Hepatocyte (in vitro differentiated cells): ENCODE data around the gene BUD23.

Experiments used
- EZH2 ChIP-seq: fragments of 200-600 bp; sonication (generic); IDR thresholded peaks from 2 replicates; pipeline ENCODE4 v1.6.1; 2016; ENCODE audit warnings: antibody characterized with exemption, mild to moderate bottlenecking, borderline replicate concordance
- TF ChIP-seq, protein P1 (sequence below): fragments of 200-600 bp; sonication (generic); IDR thresholded peaks from 2 replicates; pipeline ENCODE4 v1.5.1; 2016; ENCODE audit warnings: antibody characterized with exemption, mild to moderate bottlenecking; ENCODE audit not compliant: poor library complexity

GRCh38 chr7:73700069-73700423 is 16.6 kb downstream of the BUD23 start:
- TF ChIP-seq, protein P1, sequence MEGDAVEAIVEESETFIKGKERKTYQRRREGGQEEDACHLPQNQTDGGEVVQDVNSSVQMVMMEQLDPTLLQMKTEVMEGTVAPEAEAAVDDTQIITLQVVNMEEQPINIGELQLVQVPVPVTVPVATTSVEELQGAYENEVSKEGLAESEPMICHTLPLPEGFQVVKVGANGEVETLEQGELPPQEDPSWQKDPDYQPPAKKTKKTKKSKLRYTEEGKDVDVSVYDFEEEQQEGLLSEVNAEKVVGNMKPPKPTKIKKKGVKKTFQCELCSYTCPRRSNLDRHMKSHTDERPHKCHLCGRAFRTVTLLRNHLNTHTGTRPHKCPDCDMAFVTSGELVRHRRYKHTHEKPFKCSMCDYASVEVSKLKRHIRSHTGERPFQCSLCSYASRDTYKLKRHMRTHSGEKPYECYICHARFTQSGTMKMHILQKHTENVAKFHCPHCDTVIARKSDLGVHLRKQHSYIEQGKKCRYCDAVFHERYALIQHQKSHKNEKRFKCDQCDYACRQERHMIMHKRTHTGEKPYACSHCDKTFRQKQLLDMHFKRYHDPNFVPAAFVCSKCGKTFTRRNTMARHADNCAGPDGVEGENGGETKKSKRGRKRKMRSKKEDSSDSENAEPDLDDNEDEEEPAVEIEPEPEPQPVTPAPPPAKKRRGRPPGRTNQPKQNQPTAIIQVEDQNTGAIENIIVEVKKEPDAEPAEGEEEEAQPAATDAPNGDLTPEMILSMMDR: no peak
- TF ChIP-seq EZH2: no peak
